ENCODE results near the gene CAMK4.
"Not testable (repeated sequence)": the region's sequence is repeated elsewhere in the genome, so short reads cannot be mapped to it uniquely, and the experiment has no call there.

The CAMK4 gene

GRCh38 chr5:111379391-111379816 lies 155.2 kb downstream of the CAMK4 start:
- no peak for DNase-seq (ENCODE audit: low read depth, low spot score)

GRCh38 chr5:111383288-111383970 lies 159.2 kb downstream of the CAMK4 start:
- DNase-seq (ENCODE audit: low read depth, low spot score), result no peak

GRCh38 chr5:111384220-111384619 lies 160.0 kb downstream of the CAMK4 start:
- DNase-seq (ENCODE audit: low read depth, low spot score), result no peak

- DNase-seq (ENCODE audit: low read depth, low spot score), result no peak
Observed at GRCh38 chr5:111385051-111385450, 160.9 kb downstream of the CAMK4 start.

- no peak for DNase-seq (ENCODE audit: low read depth, low spot score)
Observed at GRCh38 chr5:111385970-111386831, 162.0 kb downstream of the CAMK4 start.

- DNase-seq (ENCODE audit: low read depth, low spot score), result no peak
Observed at GRCh38 chr5:111386832-111387162, 162.6 kb downstream of the CAMK4 start.

GRCh38 chr5:111387361-111387760 lies 163.2 kb downstream of the CAMK4 start:
- DNase-seq (ENCODE audit: low read depth, low spot score), result no peak

- no peak for DNase-seq (ENCODE audit: low read depth, low spot score)
Observed at GRCh38 chr5:111389390-111390082, 165.4 kb downstream of the CAMK4 start.

- no peak for DNase-seq (ENCODE audit: low read depth, low spot score)
Observed at GRCh38 chr5:111392181-111392580, 168.0 kb downstream of the CAMK4 start.

GRCh38 chr5:111394586-111394985 lies 170.4 kb downstream of the CAMK4 start:
- DNase-seq (ENCODE audit: low read depth, low spot score), result no peak

- DNase-seq (ENCODE audit: low read depth, low spot score), result no peak
Observed at GRCh38 chr5:111398013-111398412, 173.8 kb downstream of the CAMK4 start.

- no peak for DNase-seq (ENCODE audit: low read depth, low spot score)
Observed at GRCh38 chr5:111399113-111399512, 174.9 kb downstream of the CAMK4 start.

- no peak for DNase-seq (ENCODE audit: low read depth, low spot score)
Observed at GRCh38 chr5:111401906-111402305, 177.7 kb downstream of the CAMK4 start.

GRCh38 chr5:111404270-111404769 lies 180.1 kb downstream of the CAMK4 start:
- DNase-seq (ENCODE audit: low read depth, low spot score), result no peak

- DNase-seq (ENCODE audit: low read depth, low spot score), result no peak
Observed at GRCh38 chr5:111407562-111407961, 183.4 kb downstream of the CAMK4 start.

- no peak for DNase-seq (ENCODE audit: low read depth, low spot score)
Observed at GRCh38 chr5:111408817-111409216, 184.6 kb downstream of the CAMK4 start.

GRCh38 chr5:111409266-111409665 lies 185.1 kb downstream of the CAMK4 start:
- DNase-seq (ENCODE audit: low read depth, low spot score), result not testable (repeated sequence)

- not testable (repeated sequence) for DNase-seq (ENCODE audit: low read depth, low spot score)
Observed at GRCh38 chr5:111410067-111410466, 185.9 kb downstream of the CAMK4 start.

- no peak for DNase-seq (ENCODE audit: low read depth, low spot score)
Observed at GRCh38 chr5:111411301-111411700, 187.1 kb downstream of the CAMK4 start.

- DNase-seq (ENCODE audit: low read depth, low spot score), result no peak
Observed at GRCh38 chr5:111412593-111412992, 188.4 kb downstream of the CAMK4 start.

GRCh38 chr5:111415053-111415452 lies 190.9 kb downstream of the CAMK4 start:
- DNase-seq (ENCODE audit: low read depth, low spot score), result no peak

GRCh38 chr5:111422245-111422644 lies 198.1 kb downstream of the CAMK4 start:
- no peak for DNase-seq (ENCODE audit: low read depth, low spot score)
